Kidney epithelial cell (primary cell): ENCODE results near the gene SLC6A7. TPM values are rescaled to one million over a fixed set of nuclear protein-coding genes. Genes with fewer than 3 reads are reported as not detected.

ENCODE experiments used
- DNase-seq: peaks from one replicate; pipeline ENCODE4 v3.0.0-alpha.2; 2010; ENCODE audit warnings: low read depth
- H3K27me3 ChIP-seq: 2 replicates; pipeline ENCODE4 v1.6.0; 2011; ENCODE audit warnings: low read length; ENCODE audit not compliant: control insufficient read depth, insufficient read depth
- H3K36me3 ChIP-seq: 2 replicates; pipeline ENCODE4 v1.5.1; 2011; ENCODE audit warnings: low read length; ENCODE audit not compliant: control insufficient read depth, insufficient read depth
- H3K4me3 ChIP-seq: 2 replicates; pipeline ENCODE4 v1.5.1; 2011; ENCODE audit warnings: low read depth, mild to moderate bottlenecking, control low read depth, low read length
- total RNA-seq: library from RNA; depleted of rRNA; stranded (reverse); fragments of >200 nt; gene quantifications from 2 replicates; pipeline ENCODE4 v1.2.3, GENCODE V29; 2015
- TF ChIP-seq, protein P1 (sequence below): IDR thresholded peaks from 2 replicates; pipeline ENCODE4 v1.5.1; 2011; ENCODE audit warnings: mild to moderate bottlenecking, moderate library complexity, low read length, control low read depth, inconsistent platforms; ENCODE audit not compliant: insufficient read depth, poor library complexity, severe bottlenecking

The SLC6A7 gene
- total RNA-seq, 1 donor from 2014 or later = not detected

DNA sequence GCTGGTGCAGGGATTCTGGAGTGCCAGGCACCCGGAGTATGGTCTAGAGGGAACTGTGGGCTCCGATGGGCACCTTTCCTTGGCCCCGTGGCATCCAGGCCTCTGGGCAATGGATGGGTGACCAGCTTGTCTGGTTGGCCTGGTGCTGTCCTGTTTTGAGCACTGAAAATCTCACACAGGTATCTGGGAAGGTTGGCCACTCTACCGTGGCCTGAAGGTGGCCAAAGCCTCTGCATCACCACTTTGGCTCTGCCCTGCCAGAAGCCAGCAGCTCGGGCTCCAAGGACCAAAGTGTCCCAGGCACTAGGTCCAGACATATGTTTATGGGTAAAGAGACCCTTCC lies 28.8 kb downstream of the SLC6A7 start:
- Histone ChIP-seq H3K36me3 (no peaks in the 10 kb centered on the region), H3K27me3 (peaks cover 5% of the 10 kb centered on the region), H3K4me3 (no peak overlapping the region)
- DNase-seq = no peak
- TF ChIP-seq, protein P1, sequence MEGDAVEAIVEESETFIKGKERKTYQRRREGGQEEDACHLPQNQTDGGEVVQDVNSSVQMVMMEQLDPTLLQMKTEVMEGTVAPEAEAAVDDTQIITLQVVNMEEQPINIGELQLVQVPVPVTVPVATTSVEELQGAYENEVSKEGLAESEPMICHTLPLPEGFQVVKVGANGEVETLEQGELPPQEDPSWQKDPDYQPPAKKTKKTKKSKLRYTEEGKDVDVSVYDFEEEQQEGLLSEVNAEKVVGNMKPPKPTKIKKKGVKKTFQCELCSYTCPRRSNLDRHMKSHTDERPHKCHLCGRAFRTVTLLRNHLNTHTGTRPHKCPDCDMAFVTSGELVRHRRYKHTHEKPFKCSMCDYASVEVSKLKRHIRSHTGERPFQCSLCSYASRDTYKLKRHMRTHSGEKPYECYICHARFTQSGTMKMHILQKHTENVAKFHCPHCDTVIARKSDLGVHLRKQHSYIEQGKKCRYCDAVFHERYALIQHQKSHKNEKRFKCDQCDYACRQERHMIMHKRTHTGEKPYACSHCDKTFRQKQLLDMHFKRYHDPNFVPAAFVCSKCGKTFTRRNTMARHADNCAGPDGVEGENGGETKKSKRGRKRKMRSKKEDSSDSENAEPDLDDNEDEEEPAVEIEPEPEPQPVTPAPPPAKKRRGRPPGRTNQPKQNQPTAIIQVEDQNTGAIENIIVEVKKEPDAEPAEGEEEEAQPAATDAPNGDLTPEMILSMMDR = no peak

DNA sequence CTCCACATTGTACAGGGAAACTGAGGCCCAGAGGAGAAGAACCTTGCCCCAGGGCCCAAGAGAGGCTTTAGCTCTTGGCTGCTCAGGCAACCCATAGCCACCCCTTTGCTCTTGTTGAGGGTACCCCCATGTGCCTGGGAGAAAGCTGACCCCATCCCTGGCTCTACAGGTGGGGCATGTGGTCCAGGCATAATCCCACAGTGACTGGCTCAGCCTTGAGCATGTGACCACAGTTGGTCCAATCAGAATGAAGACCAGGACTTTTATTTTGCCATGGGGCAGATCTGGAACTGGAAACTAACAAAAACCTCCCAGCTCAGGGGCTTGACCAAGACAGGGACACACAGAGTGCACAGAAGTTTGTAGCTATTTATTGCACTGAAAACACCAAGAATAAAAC lies 29.3 kb downstream of the SLC6A7 start:
- Histone ChIP-seq H3K36me3 (no peaks in the 10 kb centered on the region), H3K27me3 (peaks cover 5% of the 10 kb centered on the region), H3K4me3 (no peak overlapping the region)
- no peak for DNase-seq
- TF ChIP-seq, protein P1 = no peak

DNA sequence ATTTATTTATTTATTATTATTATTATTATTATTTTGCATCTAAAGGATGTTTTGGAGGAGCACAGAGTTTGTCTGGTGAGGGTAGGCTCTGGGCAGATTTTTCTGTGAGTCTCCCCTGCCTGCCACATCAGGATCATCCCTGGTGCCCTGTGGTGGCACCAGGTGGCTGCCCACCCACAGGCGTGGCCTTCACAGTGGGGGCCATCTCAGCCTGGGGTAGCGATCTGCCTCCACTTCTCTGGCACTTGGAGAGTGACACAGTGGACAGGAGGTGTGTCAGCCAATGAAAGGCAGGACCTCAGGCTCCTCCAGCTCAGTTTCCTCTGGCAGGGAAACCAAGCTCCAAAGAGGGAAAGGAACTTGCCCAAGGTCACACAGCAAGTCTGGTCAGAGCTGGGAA lies 30.0 kb downstream of the SLC6A7 start:
- no peak for DNase-seq
- no peak overlapping the region for H3K4me3 ChIP-seq
- H3K36me3 ChIP-seq = no peaks in the 10 kb centered on the region
- TF ChIP-seq, protein P1 = no peak
- peaks cover 5% of the 10 kb centered on the region for H3K27me3 ChIP-seq

DNA sequence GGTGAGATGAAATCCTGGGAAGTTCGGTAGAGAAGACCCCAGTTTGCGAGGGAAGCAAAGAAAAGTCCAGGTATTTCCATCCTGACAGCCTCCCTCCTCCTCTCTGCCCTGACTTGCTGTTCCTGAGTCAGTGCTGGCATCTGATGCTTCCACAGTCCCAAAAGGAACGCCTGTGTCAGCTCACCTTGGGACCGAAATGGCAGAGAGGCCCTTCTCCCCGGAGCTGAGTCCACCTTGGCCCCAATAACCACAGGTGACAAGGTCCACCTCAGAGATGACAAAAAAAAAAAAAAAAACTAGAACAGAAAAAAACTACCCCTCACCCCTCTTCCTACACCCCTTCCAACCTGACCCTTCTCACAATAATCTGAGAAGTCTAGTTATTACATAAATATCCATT lies 31.6 kb downstream of the SLC6A7 start:
- DNase-seq = no peak
- Histone ChIP-seq H3K4me3 (no peak overlapping the region), H3K27me3 (peaks cover 2% of the 10 kb centered on the region), H3K36me3 (no peaks in the 10 kb centered on the region)
- TF ChIP-seq, protein P1 = no peak

DNA sequence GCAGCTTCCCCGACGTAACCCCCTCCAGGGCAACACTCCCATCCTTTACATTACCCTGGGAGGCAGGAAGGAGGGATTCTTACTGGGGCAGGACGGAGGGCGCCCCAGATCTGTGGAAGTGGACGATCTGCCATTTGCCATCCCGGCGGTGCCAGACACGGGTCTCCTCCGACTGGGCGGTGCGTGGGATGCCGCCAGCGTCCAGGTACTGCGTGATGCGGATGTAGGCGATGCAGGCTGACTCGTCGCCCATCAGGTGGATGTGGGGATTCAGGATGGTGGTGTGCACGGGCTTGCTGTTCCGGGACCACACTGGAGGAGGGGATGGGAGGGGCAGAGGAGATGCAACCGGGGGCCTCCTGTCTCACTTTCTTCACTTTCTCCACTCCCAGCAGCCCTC lies 33.0 kb downstream of the SLC6A7 start:
- Histone ChIP-seq H3K27me3 (peaks cover 2% of the 10 kb centered on the region), H3K36me3 (no peaks in the 10 kb centered on the region), H3K4me3 (no peak overlapping the region)
- TF ChIP-seq, protein P1 = no peak
- no peak for DNase-seq

DNA sequence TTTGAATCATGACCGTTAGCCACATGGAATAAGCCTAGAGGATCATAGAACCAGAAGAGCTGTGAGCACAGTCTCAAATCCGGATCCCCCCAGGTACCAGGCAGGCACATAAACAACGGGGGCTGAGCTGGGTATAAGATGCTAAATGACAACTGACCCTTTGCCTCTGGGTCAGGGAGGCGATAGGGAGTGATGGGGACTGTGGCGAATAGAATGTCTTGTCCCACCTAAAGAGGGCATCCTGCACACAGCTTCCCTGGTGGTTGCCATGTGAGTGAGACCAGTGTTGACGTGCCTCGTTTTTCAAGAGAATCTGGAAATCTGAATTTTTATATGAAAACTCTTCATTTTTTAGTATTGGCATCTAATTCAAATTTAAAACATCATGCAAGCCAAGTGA lies 33.6 kb downstream of the SLC6A7 start:
- no peak overlapping the region for H3K4me3 ChIP-seq
- DNase-seq = no peak
- peaks cover 2% of the 10 kb centered on the region for H3K27me3 ChIP-seq
- no peaks in the 10 kb centered on the region for H3K36me3 ChIP-seq
- TF ChIP-seq, protein P1 = no peak
